Measurements from ENCODE around the gene PPM1B.
"Not testable (repeated sequence)": the region's sequence is repeated elsewhere in the genome, so short reads cannot be mapped to it uniquely, and the experiment has no call there.

Gene PPM1B

DNA sequence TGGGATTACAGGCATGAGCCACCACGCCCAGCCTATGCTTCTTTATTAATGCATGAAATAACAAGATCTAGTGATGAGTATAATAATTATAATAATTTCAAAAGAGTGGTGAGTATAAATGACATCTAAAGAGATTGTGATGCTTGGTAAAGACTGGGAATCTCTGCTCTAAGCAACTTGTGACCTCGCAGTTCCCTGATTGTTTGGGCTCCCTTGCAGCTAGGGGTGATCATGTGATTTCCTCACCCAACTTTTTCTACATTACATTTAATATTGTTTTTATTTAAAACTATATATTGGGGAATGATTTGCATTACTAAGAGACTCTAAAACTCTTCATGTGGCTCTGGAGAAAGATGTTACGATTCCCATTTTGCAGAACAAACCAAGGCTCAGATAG is 4.1 kb upstream of the PPM1B start:
- DNase-seq, result no peak

DNA sequence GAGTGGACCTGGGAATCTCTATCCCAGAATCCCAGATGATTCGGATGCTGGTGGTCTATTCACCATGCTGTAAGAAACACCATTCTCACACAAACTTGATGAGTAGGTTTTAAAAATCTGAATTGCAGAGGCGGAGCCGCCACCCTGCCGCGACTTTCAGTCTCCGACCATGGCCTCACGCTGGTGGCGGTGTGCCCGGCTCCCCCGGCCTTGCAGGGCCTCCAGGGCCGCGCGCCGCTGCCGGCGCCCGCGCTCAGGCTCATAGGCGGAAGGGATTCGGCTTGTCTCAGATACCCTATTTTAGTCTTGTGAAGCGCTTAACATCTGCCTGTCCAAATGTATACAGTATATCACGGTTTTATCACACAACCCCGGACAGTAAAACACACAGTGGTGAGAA is 2.6 kb upstream of the PPM1B start:
- DNase-seq, result no peak

DNA sequence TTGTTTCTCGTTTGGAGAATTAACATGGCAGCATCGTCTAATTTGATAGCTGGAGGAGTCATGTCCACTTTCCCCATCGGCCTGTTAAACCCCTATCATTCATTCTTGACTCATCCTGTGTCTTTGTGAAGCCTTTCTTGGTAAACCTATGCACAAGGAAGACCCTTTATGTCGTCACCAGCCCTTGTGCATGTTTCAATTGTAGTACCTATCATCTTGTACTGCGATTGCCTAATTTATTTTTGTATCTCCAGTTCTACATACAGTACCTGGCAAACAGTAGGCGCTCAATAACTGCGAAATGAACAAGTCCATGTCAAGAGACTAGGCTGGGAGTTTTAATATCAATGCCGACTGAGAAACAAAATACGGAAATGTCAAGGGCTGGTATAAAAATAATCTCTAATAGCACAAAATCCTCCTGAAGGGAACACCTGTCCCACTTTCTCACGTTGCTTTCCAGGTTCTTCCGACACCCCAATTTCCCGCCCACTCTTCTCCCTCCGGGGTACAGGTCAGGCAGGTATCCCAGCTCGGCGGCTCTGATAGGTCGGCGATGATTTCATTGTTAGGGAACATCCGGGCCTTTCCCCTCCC is 1.3 kb upstream of the PPM1B start:
- DNase-seq, result no peak

DNA sequence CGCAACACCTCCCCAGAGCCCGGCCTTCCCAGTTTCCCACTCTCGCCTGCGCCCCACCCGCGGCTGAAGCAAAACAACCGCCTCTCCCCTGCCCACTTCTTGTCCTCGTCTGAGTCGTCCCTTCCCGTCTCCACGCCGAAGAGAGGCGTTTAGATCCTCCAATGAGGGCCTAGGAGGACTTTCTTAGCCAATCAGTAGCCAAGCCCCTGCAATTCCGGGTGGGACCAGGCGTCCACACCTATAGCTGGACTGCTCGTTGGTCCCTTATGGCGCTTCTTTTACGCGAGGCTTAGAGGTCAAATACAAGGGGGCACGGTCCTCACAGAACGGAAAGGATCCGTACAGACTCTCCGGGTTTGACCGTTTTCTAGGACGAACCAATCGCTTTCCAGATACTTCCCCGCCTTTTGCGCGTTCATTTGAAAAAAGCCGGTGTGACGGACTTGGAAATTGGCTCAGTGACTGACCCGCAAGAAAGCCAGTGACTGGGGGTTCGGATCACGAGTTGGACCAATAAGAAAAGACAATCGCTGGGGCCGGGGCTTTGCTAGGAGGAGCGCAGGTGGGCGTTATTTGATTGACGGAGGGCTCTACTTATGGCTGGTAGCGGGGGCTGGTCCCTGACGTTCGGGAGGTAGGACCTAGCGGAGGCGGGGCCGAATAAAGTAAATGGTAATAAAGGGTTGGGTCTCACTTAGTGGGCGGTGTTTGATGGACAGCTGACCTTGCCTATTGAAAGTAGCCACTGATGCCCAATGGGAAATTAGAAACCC is 581 bp upstream of the PPM1B start:
- peak; percentile 94 for DNase-seq

DNA sequence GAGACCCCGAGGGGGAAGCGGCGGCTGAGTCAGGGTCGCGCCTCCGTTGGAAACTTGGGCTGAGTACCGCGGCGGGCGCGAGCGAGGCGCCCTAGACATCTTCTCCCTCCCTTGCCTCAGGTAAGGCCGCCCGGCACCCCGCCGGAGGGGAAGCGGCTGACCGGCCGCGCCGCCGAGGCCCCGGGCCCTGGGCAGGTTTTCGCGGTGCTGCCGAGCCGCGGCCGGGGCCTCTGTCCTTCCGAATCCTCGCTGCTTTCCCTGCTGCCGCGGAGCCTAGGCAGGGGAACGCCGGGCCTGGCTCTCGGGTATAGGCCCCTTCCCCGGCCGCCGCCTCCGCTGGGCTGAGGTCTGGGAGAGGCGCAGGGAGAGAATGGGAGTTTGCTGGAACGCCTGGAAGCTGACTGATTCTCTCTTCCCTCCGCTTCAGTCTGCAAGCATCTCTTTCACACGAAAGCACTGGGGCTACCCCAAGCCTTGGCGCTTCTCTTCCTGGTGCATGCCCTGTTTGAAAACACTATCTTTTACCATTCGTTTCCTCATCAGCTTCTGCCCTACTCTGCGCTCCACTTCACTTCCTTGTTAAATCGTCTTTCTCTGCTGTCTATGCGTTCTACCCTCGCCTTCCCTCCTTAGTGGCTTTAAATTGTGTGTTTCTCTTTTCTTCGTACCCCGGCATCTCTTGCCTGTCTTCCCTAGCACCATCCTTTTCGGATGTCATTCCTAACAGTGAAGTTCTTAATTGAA is 652 bp downstream of the PPM1B start:
- peak; percentile 33 for DNase-seq

DNA sequence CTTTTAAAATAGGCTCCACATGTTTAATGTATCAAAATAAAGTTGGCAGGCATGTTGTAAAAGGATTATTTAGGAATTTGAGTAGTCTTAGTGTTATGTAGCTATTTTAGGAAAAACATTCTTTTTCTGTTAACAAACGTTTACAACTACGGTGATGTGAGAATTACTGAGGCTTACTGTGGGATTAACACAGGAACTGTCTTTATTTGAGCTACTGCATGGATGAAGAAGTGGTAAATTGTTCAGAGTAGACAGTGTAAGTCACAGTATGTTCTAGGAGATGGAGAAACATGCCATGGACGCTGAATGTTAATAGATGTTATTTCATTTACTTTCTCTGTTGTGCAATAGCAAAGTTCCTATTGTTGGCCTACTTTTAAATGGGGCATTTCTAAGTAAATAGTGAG is 1.6 kb downstream of the PPM1B start:
- no peak for DNase-seq

DNA sequence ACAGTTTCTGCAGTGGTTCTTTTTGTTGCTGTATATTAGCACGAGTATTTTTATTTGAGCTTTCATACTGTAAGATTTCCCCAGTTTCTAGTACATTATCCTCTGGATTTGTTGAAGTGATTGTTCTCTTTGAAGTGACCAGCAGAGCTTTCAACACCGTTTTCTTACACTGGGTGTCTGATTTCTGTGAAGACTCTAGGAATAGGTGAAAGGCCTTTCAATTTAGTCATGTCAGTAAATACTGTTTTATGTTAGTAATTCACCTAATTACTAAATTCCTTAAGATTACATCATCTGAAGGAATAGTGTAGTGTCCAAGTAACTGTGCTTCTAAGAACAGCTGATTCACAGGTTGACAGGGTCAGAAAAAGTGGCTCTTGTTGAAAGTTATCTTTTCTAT is 2.3 kb downstream of the PPM1B start:
- no peak for DNase-seq

DNA sequence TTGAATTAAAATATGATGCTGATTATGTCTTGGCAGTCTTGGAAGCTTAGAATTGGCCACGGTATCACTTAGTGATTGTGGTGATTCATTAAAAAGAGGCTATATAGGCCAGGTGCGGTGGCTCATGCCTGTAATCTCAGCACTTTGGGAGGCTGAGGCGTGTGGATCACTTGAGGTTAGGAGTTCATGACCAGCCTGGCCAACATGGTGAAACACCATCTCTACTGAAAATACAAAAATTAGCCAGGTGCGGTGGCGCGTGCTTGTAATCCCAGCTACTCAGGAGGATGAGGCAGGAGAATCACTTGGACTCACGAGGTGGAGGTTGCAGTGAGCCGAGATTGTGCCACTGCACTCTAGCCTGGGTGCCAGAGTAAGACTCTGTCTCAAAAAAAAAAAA is 2.8 kb downstream of the PPM1B start:
- DNase-seq, result not testable (repeated sequence)

DNA sequence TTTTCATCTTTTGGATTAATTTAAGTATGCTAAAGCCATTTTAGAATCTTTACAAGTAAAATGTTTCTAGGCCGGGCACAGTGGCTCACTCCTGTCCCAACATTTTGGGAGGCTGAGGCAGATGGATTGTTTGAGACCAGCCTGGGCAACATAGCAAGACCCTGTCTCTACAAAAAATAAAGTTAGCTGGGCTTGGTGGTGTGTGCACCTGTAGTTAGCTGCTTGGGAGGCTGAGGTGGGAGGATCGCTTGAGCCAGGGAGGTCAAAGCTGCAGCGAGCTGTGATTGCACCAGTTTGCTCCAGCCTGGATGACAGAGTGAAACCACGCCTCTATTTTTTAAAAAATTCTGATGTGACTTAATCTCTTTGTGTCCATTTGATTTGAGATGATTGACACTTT is 3.9 kb downstream of the PPM1B start:
- no peak for DNase-seq

DNA sequence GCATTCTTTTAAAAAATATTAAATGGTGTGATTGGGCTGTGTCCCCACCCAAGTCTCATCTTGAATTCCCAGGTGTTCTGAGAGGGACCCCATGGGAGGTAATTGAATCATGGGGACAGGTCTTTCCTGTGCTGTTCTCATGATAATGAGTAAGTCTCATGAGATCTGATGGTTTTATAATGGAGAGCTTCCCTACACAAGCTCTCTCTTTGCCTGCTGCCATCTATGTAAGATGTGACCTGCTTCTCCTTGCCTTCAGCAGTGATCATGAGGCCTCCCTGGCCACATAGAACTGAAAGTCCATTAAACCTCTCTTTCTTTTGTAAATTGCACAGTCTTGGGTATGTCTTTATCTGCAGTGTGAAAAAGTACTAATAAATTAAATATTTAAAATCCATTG is 10.3 kb downstream of the PPM1B start:
- no peak for DNase-seq

DNA sequence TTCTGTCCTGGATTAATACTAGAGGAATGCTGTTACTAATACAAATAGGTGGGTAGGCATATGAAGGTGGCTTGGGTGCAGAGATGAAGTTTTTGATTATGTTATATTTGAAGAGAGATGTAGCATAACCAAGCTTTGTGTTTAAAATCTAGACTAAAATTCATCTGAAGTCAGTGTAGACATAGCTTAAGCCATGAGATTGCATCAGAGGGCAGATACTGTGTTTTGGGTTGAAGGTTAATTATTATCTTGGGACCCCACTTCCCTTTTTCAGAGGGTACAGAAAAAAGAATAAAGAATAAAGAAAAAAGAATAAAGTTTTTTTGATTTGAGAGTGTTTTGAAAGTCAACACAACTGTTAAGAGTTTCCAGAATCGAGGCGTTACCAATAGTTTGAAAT is 13.0 kb downstream of the PPM1B start:
- no peak for DNase-seq

DNA sequence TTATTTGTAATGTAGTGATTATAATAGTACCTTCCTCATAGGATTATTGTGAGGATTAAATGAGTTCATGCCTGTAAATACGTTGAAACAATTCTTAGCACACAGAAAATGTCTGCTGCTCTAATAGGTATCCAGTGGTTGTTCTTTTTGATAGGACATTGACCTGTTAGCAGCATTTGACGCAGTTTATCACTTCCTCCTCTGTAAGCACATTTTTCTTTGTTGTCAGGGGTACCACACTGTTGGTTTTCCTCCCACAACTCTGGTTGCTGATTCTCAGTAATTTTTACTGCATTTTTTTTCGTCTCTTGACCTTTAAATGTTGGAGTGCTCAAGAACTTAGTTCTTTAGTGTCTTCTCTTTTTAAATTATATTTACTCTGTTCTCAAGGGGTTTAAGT is 15.4 kb downstream of the PPM1B start:
- no peak for DNase-seq

DNA sequence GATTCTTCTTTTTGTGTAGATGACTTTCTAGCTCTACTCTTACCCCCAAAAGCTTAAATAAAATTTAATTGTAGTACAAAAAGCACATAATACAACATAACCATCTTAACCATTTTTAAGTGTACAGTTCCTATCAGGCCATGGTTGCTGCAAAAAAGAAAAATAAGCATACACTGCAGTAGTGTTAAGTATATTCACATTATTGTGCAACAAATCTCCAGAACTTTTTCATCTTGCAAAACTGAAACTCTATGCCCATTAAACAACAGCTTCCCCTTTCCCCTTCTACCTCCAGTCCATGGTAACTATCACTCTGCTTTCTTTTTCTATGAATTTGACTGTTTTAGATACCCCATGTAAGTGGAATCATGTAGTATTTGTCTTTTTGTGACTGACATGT is 18.1 kb downstream of the PPM1B start:
- DNase-seq, result no peak

DNA sequence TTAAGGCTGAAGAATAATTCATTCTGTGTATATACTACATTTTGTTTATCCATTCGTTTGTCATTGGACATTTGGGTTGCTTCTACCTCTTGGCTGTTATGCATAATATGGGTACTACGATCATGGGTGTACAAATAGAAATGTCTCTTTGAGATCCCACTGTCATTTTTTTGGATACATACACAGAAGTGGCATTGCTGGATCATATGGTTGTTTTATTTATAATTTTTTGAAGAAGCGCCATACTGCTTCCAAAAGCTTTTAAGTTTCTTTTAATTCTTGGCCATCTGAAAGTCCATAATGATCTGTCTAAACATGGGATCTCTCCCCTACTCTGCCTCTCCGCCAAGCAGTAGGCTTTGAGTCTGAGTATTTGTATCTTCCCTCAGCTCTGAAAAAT is 18.6 kb downstream of the PPM1B start:
- no peak for DNase-seq

DNA sequence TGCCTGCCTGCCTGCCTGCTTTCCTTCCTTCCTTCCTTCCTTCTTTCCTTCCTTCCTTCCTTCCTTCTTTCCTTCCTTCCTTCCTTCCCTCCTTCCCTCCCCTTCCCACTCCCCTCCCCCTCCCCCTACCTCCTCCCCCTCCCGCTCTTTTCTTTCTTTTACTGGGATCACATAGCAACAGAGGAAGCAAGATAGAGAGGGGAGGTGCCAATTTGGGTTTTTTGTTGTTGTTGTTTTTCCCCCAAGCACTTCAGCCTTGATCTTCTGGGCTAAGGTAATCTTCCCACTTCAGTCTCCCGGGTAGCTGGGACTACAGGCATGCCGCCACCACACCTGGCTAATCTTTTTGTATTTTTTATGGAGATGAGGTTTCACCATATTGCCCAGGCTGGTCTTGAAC is 20.0 kb downstream of the PPM1B start:
- no peak for DNase-seq

DNA sequence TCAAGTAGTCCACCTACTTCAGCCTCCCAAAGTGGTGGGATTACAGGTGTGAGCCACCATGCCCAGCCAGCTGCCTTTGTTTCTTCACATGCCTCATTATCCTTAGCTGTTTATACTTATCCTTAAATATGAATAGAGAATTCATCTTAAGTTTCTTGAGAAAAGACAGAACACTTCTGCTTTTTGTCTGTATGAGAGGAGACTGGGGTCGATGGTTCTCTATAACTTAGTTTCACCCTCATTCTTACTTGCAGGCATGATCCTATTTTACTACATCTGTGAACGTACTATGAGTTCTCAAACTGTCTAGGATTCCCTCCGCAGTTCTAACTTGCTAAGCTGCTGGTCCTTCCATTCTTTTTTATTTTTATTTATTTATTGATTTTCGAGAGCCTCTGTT is 20.4 kb downstream of the PPM1B start:
- no peak for DNase-seq

DNA sequence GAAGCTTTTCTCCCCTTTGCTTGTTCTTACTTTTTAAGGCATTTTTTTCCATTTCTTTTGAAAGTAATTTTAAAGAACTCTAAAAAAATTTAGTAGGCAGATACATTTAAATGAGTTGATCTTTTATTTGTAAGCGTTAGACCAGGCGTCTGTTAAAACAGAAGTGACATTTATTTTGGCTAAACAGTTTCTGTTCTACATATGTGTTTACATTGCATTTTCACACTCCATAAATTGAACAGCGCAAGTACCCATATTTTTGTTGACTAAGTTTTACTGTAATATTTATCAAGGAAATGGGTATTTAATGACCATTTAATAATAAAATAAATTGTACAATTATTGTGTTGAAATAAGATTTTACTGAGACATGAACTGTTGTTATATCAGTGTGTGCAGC is 21.9 kb downstream of the PPM1B start:
- DNase-seq, result no peak

DNA sequence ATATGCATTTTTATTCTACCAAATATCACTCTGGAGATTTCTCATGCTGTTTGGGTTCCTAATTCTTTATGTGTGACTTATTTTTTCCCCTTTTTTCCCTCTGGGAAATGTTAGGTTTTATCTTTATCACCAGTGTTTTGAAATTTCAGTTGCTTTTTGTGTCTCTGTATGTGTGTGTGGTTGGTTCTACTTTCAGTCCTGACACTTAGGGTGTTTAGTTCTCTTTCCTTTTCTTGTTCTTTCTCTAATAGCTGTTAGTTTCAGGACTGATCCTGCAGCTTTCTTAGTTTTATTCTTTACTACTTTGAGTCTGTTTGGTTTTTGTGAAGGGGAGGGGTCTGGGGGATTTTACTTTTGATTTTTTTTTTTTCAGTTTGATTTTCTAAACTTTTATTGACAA is 23.1 kb downstream of the PPM1B start:
- no peak for DNase-seq

DNA sequence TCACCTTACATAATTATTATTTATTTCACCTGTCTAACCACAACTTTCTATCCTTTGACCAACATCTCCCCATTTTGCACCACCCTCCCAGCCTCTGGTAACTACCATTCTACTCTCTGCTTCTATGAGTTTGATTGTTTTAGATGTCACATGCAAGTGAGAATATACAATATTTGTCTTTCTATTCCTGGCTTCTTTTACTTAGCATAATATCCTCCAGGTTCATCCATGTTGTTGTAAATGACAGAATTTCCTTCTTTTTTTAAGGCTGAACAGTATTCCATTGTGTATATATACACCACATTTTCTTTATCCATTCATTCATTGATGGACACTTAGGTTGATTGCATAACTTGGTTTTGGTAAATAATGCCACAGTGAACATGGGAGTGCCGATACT is 24.0 kb downstream of the PPM1B start:
- no peak for DNase-seq

DNA sequence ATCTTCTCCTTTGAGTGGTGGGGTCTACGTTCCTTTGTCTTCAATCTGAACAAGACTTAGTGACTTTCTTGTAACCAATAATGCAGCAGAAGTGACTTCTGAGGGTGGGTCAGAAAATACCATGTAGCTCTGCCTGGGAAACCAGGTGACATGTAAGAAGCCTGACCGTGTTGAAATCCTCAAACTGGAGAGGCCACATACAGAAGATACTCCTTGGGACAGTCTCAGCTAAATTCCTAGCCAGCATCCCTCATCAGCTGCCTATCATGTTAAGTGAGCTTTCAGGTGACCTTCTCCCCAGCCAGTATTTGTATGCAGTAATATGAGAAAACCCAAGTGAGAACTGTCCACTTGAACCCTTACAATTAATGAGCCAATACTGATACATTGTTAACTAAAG is 27.0 kb downstream of the PPM1B start:
- DNase-seq, result no peak

DNA sequence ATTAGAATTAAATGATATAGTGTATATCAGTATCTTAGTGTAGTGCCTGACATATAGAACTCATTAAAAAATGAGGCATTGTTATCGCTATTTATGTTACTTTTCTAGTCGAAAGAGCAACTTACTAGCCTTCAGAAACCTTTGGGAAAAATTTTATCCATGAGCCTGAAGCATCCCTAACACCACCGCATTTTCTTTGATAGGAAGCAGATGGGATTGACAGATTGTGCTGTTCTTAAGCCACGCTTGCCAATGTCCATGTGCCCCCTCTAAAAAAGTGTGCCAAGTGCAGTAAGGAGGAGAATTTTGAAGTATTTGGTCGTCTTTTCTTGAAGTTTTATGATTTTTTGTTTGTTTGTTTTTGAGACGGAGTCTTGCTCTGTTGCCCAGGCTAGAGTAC is 29.1 kb downstream of the PPM1B start:
- no peak for DNase-seq

DNA sequence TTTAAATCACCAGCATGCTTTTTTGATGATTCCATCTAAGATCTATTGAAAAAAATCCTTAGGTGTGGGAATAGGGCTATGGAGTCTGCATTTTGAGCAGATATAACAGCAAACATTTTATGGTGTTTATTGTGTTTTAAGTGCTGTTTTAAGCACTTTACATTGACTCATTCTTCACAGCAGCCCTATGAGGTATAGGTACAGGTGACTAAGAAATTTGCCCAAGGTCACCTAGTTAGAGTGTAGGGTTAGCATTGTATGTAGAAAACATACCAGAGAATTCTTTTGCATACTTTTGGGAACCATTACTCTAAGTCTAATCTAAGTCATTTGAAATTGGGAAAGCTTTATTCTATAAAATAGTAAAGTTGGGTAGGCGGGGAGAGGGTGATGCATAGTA is 31.3 kb downstream of the PPM1B start:
- DNase-seq, result no peak

DNA sequence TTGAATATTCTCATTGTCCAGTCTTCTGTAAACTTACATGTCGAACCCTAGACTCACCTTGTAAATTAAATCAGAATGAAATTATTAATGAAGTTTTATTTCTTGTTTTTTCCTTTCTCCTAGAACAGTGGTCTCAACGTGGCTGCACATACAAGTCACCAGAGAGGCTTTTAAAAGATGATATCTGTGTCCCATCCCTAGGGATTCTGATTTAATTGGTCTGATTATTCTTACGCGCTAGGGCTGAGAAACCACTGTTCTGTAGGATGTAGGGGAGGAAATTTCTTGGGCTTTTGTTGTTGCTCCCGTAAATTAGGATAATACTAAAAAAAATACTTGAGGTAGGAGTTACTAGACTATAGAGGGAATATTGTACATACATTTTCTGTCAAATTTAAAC is 32.1 kb downstream of the PPM1B start:
- no peak for DNase-seq

DNA sequence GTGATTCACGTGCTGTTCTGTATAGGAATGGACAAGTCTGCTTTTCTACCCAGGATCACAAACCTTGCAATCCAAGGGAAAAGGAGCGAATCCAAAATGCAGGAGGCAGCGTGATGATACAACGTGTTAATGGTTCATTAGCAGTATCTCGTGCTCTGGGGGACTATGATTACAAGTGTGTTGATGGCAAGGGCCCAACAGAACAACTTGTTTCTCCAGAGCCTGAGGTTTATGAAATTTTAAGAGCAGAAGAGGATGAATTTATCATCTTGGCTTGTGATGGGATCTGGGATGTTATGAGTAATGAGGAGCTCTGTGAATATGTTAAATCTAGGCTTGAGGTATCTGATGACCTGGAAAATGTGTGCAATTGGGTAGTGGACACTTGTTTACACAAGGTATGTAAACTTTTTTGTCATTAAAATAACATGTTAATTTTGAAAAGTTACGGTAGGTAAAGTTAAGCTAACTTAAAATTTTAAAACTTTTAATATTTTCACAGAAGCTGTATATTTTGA is 33.0 kb downstream of the PPM1B start:
- no peak for DNase-seq
